GF-D8 (cell line): ENCODE measurements around the gene SLC16A9.

Experiments
- DNase-seq: peaks from one replicate; lab custom pipeline; 2025; lab: John Stamatoyannopoulos, UW

SLC16A9 gene

GRCh38 chr10:59719374-59719773 is 9.7 kb upstream of the SLC16A9 start:
- DNase-seq, result no peak

GRCh38 chr10:59718257-59718656 is 8.6 kb upstream of the SLC16A9 start:
- DNase-seq, result no peak

GRCh38 chr10:59713196-59713821 is 3.7 kb upstream of the SLC16A9 start:
- DNase-seq, result no peak

GRCh38 chr10:59711871-59712494 is 2.3 kb upstream of the SLC16A9 start:
- no peak for DNase-seq

- DNase-seq, result no peak
Measured at GRCh38 chr10:59708816-59709394, 745 bp downstream of the SLC16A9 start.

GRCh38 chr10:59706851-59707797 is 2.5 kb downstream of the SLC16A9 start:
- no peak for DNase-seq

- no peak for DNase-seq
Measured at GRCh38 chr10:59705931-59706330, 3.7 kb downstream of the SLC16A9 start.

GRCh38 chr10:59704630-59705029 is 5.0 kb downstream of the SLC16A9 start:
- DNase-seq, result no peak

GRCh38 chr10:59702347-59702746 is 7.3 kb downstream of the SLC16A9 start:
- DNase-seq, result no peak

- DNase-seq, result no peak
Measured at GRCh38 chr10:59700709-59701108, 8.9 kb downstream of the SLC16A9 start.

- DNase-seq, result no peak
Measured at GRCh38 chr10:59698326-59698725, 11.3 kb downstream of the SLC16A9 start.

GRCh38 chr10:59695637-59696036 is 14.0 kb downstream of the SLC16A9 start:
- no peak for DNase-seq

- DNase-seq, result no peak
Measured at GRCh38 chr10:59694936-59695335, 14.7 kb downstream of the SLC16A9 start.

- DNase-seq, result no peak
Measured at GRCh38 chr10:59692113-59692512, 17.5 kb downstream of the SLC16A9 start.

GRCh38 chr10:59688921-59689351 is 20.7 kb downstream of the SLC16A9 start:
- DNase-seq, result no peak

- DNase-seq, result no peak
Measured at GRCh38 chr10:59687657-59688056, 22.0 kb downstream of the SLC16A9 start.

GRCh38 chr10:59684006-59684405 is 25.6 kb downstream of the SLC16A9 start:
- no peak for DNase-seq

- DNase-seq, result no peak
Measured at GRCh38 chr10:59682986-59683937, 26.4 kb downstream of the SLC16A9 start.

GRCh38 chr10:59680199-59680598 is 29.5 kb downstream of the SLC16A9 start:
- no peak for DNase-seq

- DNase-seq, result no peak
Measured at GRCh38 chr10:59678884-59679301, 30.8 kb downstream of the SLC16A9 start.

- no peak for DNase-seq
Measured at GRCh38 chr10:59677253-59677831, 32.3 kb downstream of the SLC16A9 start.
